GM19035 (cell line): ENCODE data around the gene PFKP.

Source experiments
- ATAC-seq: cut with Tn5 transposase; IDR thresholded peaks from one replicate; pipeline ENCODE4 v1.9.1; 2021; ENCODE audit not compliant: unreplicated experiment

The PFKP gene

GRCh38 chr10:3129581-3130340 lies 62.4 kb downstream of the PFKP start:
- no peak for ATAC-seq

- ATAC-seq, result no peak
Measured at GRCh38 chr10:3131098-3131497, 63.8 kb downstream of the PFKP start.

DNA sequence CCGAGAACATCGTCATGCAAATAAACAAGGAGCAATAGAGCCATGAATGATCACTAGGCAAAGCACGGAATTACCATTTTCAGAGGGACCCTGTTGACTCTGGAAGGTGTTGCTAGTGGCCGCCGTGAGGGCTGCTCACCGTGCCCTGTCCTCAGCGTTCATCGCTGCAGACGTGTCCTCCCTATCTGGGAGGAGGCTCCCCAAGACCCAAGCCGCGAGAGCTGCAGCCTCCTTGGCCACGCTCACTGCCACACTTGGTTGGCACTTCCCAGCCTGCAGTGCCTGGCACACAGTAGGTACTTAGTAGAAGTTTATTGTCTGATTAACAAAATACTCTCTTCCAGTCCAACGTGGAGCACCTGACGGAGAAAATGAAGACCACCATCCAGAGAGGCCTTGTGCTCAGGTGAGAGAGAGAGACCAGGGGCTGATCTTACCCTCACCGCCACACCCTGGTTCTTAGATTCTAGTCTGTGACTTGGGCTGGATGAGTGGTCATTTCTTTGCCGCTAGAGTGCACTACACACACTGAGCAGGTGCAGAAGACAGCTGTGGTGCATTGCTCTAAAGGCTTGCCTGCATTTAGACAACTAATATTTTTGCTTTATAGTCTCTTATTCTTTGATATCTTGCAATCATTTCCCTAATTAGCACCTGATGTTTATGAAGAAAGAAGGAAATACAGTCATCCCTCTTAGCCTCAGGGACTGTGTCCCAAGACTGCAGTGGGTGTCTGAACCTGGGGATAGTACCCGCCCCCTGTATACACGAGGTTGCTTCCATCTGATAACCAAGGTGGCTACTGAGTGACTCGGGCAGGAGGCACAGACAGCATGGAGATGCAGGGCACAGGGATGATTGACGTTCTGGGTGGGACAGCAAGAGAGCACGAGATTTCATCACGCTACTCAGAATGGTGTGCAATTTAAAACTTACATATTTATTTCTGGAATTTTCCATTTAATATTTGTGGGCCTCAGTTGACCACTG lies 65.0 kb downstream of the PFKP start:
- ATAC-seq, result no peak

DNA sequence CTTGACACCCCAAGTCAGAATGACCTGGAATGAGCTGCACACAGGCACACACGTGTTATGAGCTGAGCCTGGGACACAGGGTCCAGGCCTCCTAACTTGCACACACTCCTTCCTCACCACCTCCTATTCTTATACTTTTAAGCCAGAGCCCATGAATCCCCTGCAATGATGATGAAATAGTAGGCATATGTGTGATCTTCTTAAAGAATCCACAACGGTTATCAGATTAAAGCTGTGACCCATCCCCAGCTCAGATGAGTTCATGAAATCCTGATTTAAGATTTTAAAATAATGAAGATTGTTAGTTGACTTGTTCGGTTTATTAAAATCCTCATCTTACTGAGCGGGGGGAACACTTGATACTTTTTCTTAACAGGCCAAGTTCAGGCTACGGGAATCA lies 66.6 kb downstream of the PFKP start:
- no peak for ATAC-seq

GRCh38 chr10:3135006-3135405 lies 67.7 kb downstream of the PFKP start:
- no peak for ATAC-seq

- no peak for ATAC-seq
Measured at GRCh38 chr10:3136336-3136735, 69.0 kb downstream of the PFKP start.

GRCh38 chr10:3136763-3137611 lies 69.6 kb downstream of the PFKP start:
- ATAC-seq, result no peak

GRCh38 chr10:3137958-3138726 lies 70.8 kb downstream of the PFKP start:
- no peak for ATAC-seq

GRCh38 chr10:3139216-3139910 lies 72.0 kb downstream of the PFKP start:
- ATAC-seq, result no peak

GRCh38 chr10:3140280-3140679 lies 72.9 kb downstream of the PFKP start:
- ATAC-seq, result no peak

GRCh38 chr10:3141351-3142005 lies 74.1 kb downstream of the PFKP start:
- ATAC-seq, result no peak

DNA sequence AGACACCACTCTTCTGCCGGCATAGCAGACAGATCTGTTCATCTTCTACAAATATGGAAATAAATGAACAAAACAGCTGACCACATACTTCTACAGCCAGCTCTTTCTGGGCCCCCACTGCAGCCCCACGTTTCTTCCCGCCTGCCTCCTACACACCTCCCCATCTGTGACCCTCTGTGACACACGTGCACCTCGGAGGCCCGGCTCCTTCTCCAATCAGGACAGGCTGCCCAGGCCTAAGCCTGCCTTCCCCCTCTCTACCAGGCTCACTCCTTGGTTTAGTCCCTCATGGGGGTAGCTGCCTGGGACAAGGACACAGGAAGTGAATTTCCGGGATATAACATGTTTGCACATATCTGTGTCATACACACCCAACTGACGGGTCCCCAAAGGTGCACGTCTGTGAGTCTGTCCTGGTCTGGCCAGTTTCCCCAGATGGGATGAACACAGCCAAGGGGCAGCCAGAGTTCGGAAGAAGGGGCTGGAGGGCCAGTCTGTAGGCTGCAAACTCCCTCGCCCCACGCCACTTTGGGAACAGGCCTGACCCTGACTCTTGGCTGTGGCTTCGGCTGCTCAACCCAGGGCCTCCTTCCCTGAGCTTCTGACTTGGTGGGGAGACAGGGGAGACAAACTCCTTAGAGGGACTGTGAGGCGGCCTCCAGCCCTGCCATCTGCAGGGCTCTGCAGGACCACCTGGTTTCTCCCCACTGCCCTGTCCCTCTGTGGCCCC lies 75.0 kb downstream of the PFKP start:
- no peak for ATAC-seq

DNA sequence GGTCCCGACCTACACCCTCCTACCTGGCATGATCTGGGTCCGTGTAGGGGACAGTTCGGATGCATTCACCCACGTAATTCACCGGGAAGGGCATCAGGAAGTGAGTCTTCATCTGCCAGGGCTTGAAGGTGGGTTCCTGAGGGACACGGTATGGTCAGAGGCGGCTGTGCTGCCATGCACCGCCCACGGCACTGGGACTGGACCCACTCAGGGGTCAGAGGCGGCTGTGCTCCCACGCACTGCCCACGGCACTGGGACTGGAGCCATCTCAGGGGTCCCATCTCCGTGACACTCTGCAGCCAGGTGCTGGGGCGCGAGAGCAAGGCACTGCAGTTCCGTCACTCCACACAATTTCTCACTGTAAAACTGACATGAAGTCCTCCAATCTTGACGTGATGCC lies 76.0 kb downstream of the PFKP start:
- no peak for ATAC-seq

- ATAC-seq, result no peak
Measured at GRCh38 chr10:3143791-3144434, 76.6 kb downstream of the PFKP start.

- no peak for ATAC-seq
Measured at GRCh38 chr10:3145366-3145765, 78.0 kb downstream of the PFKP start.

DNA sequence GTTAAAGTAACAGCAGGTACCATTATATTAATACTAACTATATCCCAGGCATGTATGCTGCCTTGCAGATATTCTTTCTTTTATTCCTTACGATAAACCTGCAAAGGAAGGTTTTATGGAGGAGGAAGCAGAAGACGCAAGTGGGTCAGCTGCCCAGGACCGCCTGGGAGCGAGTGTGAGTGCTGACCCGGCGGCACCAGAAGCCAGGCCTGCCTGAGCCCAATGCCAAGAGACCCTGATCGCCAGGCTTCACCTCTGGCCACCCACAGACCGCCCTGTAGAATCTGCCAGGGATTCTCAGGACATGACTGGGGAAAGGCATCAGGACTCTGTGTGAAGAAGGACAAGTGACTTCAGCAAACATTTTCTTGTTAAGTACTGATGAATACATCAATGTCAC lies 78.9 kb downstream of the PFKP start:
- ATAC-seq, result no peak

- no peak for ATAC-seq
Measured at GRCh38 chr10:3147117-3147820, 79.9 kb downstream of the PFKP start.
